IMR-90 (cell line): Measurements from ENCODE around the gene ADPRHL1. TPM values are rescaled to one million over a fixed set of nuclear protein-coding genes. Genes with fewer than 3 reads are reported as not detected.

Experiments
- ATAC-seq: fragments of 200-7000 bp; cut with Tn5 transposase; 2 replicates; pipeline ENCODE4 v1.9.1; 2020; ENCODE audit warnings: low read depth, mild to moderate bottlenecking, moderate library complexity
- BruUV-seq: library from RNA; stranded (reverse); fragments of 400-500 nt; replicated peaks from 2 replicates; lab custom pipeline; 2021; lab: Mats Ljungman, UMichigan
- CTCF ChIA-PET: fragments of 300-600 bp; formaldehyde crosslinking; extraction: SDS; loops from one replicate; lab custom pipeline; 2021; ENCODE audit warnings: antibody characterized with exemption; lab: Yijun Ruan, JAX
- POLR2A ChIA-PET: fragments of 300-600 bp; sonication (Branson Sonifier 250); formaldehyde crosslinking; loops from one replicate; lab custom pipeline; 2022; ENCODE audit warnings: antibody characterized with exemption; ENCODE audit not compliant: unreplicated experiment; lab: Charles Lee
- DNase-seq: peaks from one replicate; pipeline ENCODE4 v3.0.0; 2013
- H2AFZ ChIP-seq: replicated peaks from 2 replicates; pipeline ENCODE3; 2013; ENCODE audit warnings: low read length, mild to moderate bottlenecking; ENCODE audit not compliant: poor library complexity
- H2AK5ac ChIP-seq: 2 replicates; pipeline ENCODE4 v1.6.1; 2013; ENCODE audit warnings: low read depth, low read length, inconsistent platforms
- H2AK9ac ChIP-seq: replicated peaks from 2 replicates; pipeline ENCODE3; 2013; ENCODE audit warnings: mild to moderate bottlenecking, low read depth, low read length, moderate library complexity; ENCODE audit not compliant: poor library complexity
- H2BK120ac ChIP-seq: 2 replicates; pipeline ENCODE4 v1.6.1; 2013; ENCODE audit warnings: low read depth, low read length, inconsistent platforms
- H2BK15ac ChIP-seq: 3 replicates; pipeline ENCODE4 v1.6.1; 2013; ENCODE audit warnings: low read depth, low read length, inconsistent platforms
- H2BK20ac ChIP-seq: 2 replicates; pipeline ENCODE4 v1.6.1; 2013; ENCODE audit warnings: low read depth, mild to moderate bottlenecking, inconsistent platforms, low read length, moderate library complexity
- H2BK5ac ChIP-seq: 2 replicates; pipeline ENCODE4 v1.6.1; 2013; ENCODE audit warnings: mild to moderate bottlenecking, low read depth, low read length, inconsistent platforms; ENCODE audit not compliant: poor library complexity, severe bottlenecking
- H3K14ac ChIP-seq: replicated peaks from 2 replicates; pipeline ENCODE4 v1.6.1; 2013; ENCODE audit warnings: low read depth, low read length, inconsistent platforms
- H3K18ac ChIP-seq: 2 replicates; pipeline ENCODE4 v1.6.1; 2013; ENCODE audit warnings: low read depth, low read length, control low read depth
- H3K23ac ChIP-seq: 2 replicates; pipeline ENCODE4 v1.6.1; 2013; ENCODE audit warnings: low read depth, low read length, inconsistent platforms
- H3K27ac ChIP-seq: 2 replicates; pipeline ENCODE4 v1.5.1; 2013; ENCODE audit warnings: mild to moderate bottlenecking, control low read depth, low read length; ENCODE audit not compliant: insufficient read depth
- H3K27me3 ChIP-seq: 2 replicates; pipeline ENCODE4 v1.6.1; 2013; ENCODE audit warnings: low read length; ENCODE audit not compliant: control insufficient read depth, insufficient read depth
- H3K36me3 ChIP-seq: 2 replicates; pipeline ENCODE4 v1.6.1; 2013; ENCODE audit warnings: low read length, mixed read lengths; ENCODE audit not compliant: control insufficient read depth, insufficient read depth
- H3K4ac ChIP-seq: 2 replicates; pipeline ENCODE4 v1.6.1; 2013; ENCODE audit warnings: low read depth, low read length, inconsistent platforms
- H3K4me1 ChIP-seq: 2 replicates; pipeline ENCODE4 v1.6.1; 2013; ENCODE audit warnings: low read length, mixed read lengths; ENCODE audit not compliant: control insufficient read depth, insufficient read depth
- H3K4me2 ChIP-seq: 2 replicates; pipeline ENCODE4 v1.6.1; 2013; ENCODE audit warnings: low read depth, mild to moderate bottlenecking, control low read depth, low read length, moderate library complexity
- H3K4me3 ChIP-seq: 2 replicates; pipeline ENCODE4 v1.5.1; 2013; ENCODE audit warnings: low read depth, mild to moderate bottlenecking, control low read depth, low read length, moderate library complexity; ENCODE audit not compliant: insufficient read depth
- H3K56ac ChIP-seq: 2 replicates; pipeline ENCODE4 v1.6.1; 2013; ENCODE audit warnings: low read length, inconsistent platforms; ENCODE audit not compliant: insufficient read depth; ENCODE audit errors: extremely low read depth
- H3K79me1 ChIP-seq, 2 experiments: 2 replicates each; pipeline ENCODE4 v1.6.1; 2013; ENCODE audit warnings: low read length in 2 of 2, inconsistent platforms in 1 of 2, low read depth in 1 of 2
- H3K9ac ChIP-seq: 2 replicates; pipeline ENCODE4 v1.6.1; 2013; ENCODE audit warnings: low read depth, low read length, control low read depth
- H3K9me1 ChIP-seq: 2 replicates; pipeline ENCODE4 v1.6.1; 2013; ENCODE audit warnings: low read length, inconsistent platforms; ENCODE audit not compliant: insufficient read depth
- H3K9me3 ChIP-seq: 2 replicates; pipeline ENCODE4 v1.6.1; 2013; ENCODE audit warnings: low read length; ENCODE audit not compliant: control insufficient read depth, insufficient read depth
- H4K20me1 ChIP-seq: 2 replicates; pipeline ENCODE4 v1.6.1; 2013; ENCODE audit warnings: low read length, inconsistent platforms; ENCODE audit not compliant: insufficient read depth
- H4K5ac ChIP-seq: 2 replicates; pipeline ENCODE4 v1.6.1; 2013; ENCODE audit warnings: mild to moderate bottlenecking, low read depth, low read length, control low read depth
- H4K8ac ChIP-seq, 2 experiments: 2 replicates each; pipeline ENCODE4 v1.6.1; 2013; ENCODE audit warnings: low read depth in 2 of 2, low read length in 2 of 2, control low read depth in 1 of 2, inconsistent platforms in 1 of 2
- H4K91ac ChIP-seq: 2 replicates; pipeline ENCODE4 v1.6.1; 2013; ENCODE audit warnings: low read depth, low read length, inconsistent platforms; ENCODE audit not compliant: insufficient read depth
- BHLHE40 ChIP-seq: fragments of 150-350 bp; IDR thresholded peaks from 2 replicates; pipeline ENCODE4 v1.6.1; 2016; ENCODE audit warnings: mild to moderate bottlenecking, low read depth, low read length
- CHD1 ChIP-seq: IDR thresholded peaks from 2 replicates; pipeline ENCODE4 v1.6.1; 2012; ENCODE audit warnings: low read depth, low read length, improper control_type of control experiment
- MAFK ChIP-seq: IDR thresholded peaks from 2 replicates; pipeline ENCODE4 v1.6.1; 2012; ENCODE audit warnings: low read depth, low read length, improper control_type of control experiment
- NFE2L2 ChIP-seq: fragments of 150-350 bp; IDR thresholded peaks from 2 replicates; pipeline ENCODE4 v1.6.1; 2016; ENCODE audit warnings: low read depth, mild to moderate bottlenecking, low read length
- RAD21 ChIP-seq: IDR thresholded peaks from 2 replicates; pipeline ENCODE4 v1.6.1; 2012; ENCODE audit warnings: low read length, improper control_type of control experiment
- RCOR1 ChIP-seq: IDR thresholded peaks from 2 replicates; pipeline ENCODE4 v1.6.1; 2012; ENCODE audit warnings: mild to moderate bottlenecking, low read length, improper control_type of control experiment; ENCODE audit not compliant: insufficient replicate concordance
- RFX5 ChIP-seq: IDR thresholded peaks from 2 replicates; pipeline ENCODE4 v1.8.0; 2012; ENCODE audit warnings: low read depth, mild to moderate bottlenecking, low read length, moderate library complexity
- SMC3 ChIP-seq: fragments of 150-350 bp; IDR thresholded peaks from 2 replicates; pipeline ENCODE4 v1.6.1; 2016; ENCODE audit warnings: low read depth, mild to moderate bottlenecking, antibody characterized with exemption, low read length, moderate library complexity
- WGBS, 2 experiments: methylation state at CpG; one replicate each; pipeline versions ENCODE4 v1.1.5 to v1.1.7; 2013; ENCODE audit warnings: missing lambda C conversion rate in 2 of 2; ENCODE audit not compliant: insufficient read length in 1 of 2; ENCODE audit errors: extremely low coverage in 2 of 2; 5-methylcytosine and 5-hydroxymethylcytosine counted together
- dilution Hi-C: fragments of 300-500 bp; cut with HindIII; formaldehyde crosslinking; loops from one replicate; pipeline ENCODE4 v1.14.3; 2018; ENCODE audit warnings: low sequenced_read_pairs; ENCODE audit not compliant: unreplicated experiment
- in situ Hi-C: fragments of 300-500 bp; cut with MboI; formaldehyde crosslinking; loops from 3 replicates; pipeline ENCODE4 v1.14.3; 2019; ENCODE audit warnings: low sequenced_read_pairs, inconsistent platforms, mixed read lengths
- intact Hi-C: fragments of 100-400 bp; cut with micrococcal nuclease; formaldehyde crosslinking; loops from 2 replicates; pipeline ENCODE4 v1.10.0; 2022
- polyA plus RNA-seq, 3 experiments: library from polyadenylated mRNA; depleted of rRNA; stranded (reverse); fragments of >200 nt; gene quantifications; 2 replicates each; pipeline ENCODE4 v1.2.3, GENCODE V29; 2012; ENCODE audit warnings: low replicate concordance in 1 of 3
- total RNA-seq: library from RNA; depleted of rRNA; stranded (reverse); fragments of >200 nt; gene quantifications from 2 replicates; pipeline ENCODE4 v1.2.3, GENCODE V29; 2012
- TF ChIP-seq, protein P1 (sequence below): fragments of 150-350 bp; IDR thresholded peaks from 2 replicates; pipeline ENCODE4 v1.6.1; 2016; ENCODE audit warnings: low read depth, mild to moderate bottlenecking, low read length, moderate library complexity, borderline replicate concordance
- TF ChIP-seq, protein P2 (sequence below): fragments of 150-350 bp; IDR thresholded peaks from 2 replicates; pipeline ENCODE4 v1.6.1; 2017; ENCODE audit warnings: mild to moderate bottlenecking, antibody characterized with exemption, low read length, low read depth

The ADPRHL1 gene
- total and polyA plus RNA-seq, 2 of the 4 experiments (the other 2 are of a cell fraction): 0.36 to 0.67 TPM

DNA sequence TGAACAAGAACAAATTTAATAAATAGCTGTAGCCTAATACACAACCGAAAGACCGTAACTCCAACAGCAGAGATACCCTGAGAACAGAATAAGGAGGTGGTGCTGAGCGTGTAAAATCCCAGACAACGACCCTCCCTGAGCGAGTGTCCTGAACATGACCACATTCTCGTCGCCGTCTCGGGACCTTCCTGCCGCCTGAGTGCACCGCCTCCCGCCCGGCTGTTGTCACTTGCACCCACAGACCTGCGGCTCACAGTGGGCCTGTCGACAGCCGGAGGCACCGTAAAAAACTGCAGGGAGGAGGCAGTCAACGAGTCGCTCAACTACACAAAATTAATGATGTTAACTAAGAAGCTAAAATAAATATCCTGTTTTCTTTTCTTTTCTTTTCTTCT lies 53.5 kb downstream of the ADPRHL1 start:
- 0 out of 2 replicates have a peak overlapping the region, but pooled peaks have one; percentile 35 for H2BK20ac ChIP-seq
- H3K56ac ChIP-seq: no peak overlapping the region
- H4K20me1 ChIP-seq: no peaks in the 10 kb centered on the region
- H2BK15ac ChIP-seq: no peak overlapping the region
- 0 out of 2 replicates have a peak, but pooled peaks cover 4% of the 10 kb centered on the region for H3K9me1 ChIP-seq
- H3K27ac ChIP-seq: no peak overlapping the region
- BruUV-seq: no TSS peak
- H2BK5ac ChIP-seq: no peak overlapping the region
- H3K14ac ChIP-seq: peak overlapping the region; percentile 45; the same call in 1 of the 2 replicates
- no peak overlapping the region for H3K18ac ChIP-seq
- no peak overlapping the region for H3K4me2 ChIP-seq
- in situ Hi-C loops (loop anchor here (25.0 kb wide), 1 partner anchor 462 kb away; no protein-coding TSS in a partner anchor), dilution Hi-C loops (no loop called here), intact Hi-C loops (no loop called here)
- no peak overlapping the region for H3K4ac ChIP-seq
- ChIA-PET CTCF (no interaction called here), POLR2A (no interaction called here)
- 42% methylated on average over 6 of the region's 19 CpGs; no CpG with 5 or more reads in 1 of the 2 experiments for WGBS, 2 experiments
- DNase-seq: no peak
- H4K91ac ChIP-seq: no peak overlapping the region
- no peaks in the 10 kb centered on the region for H3K27me3 ChIP-seq
- H2AK5ac ChIP-seq: no peak overlapping the region
- no peak overlapping the region for H4K8ac ChIP-seq
- no peak overlapping the region for H3K23ac ChIP-seq
- peaks cover 6% of the 10 kb centered on the region; the same call in 1 of the 2 replicates for H3K4me1 ChIP-seq
- H3K4me3 ChIP-seq: no peak overlapping the region
- H4K5ac ChIP-seq: no peak overlapping the region
- ATAC-seq: peak; percentile 27
- no peaks in the 10 kb centered on the region for H3K36me3 ChIP-seq
- TF ChIP-seq SMC3 (no peak), RCOR1 (no peak), NFE2L2 (no peak), MAFK (no peak), CHD1 (no peak), RAD21 (no peak), RFX5 (no peak), BHLHE40 (no peak)
- TF ChIP-seq, protein P1, sequence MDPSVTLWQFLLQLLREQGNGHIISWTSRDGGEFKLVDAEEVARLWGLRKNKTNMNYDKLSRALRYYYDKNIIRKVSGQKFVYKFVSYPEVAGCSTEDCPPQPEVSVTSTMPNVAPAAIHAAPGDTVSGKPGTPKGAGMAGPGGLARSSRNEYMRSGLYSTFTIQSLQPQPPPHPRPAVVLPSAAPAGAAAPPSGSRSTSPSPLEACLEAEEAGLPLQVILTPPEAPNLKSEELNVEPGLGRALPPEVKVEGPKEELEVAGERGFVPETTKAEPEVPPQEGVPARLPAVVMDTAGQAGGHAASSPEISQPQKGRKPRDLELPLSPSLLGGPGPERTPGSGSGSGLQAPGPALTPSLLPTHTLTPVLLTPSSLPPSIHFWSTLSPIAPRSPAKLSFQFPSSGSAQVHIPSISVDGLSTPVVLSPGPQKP: no peak
- TF ChIP-seq, protein P2, sequence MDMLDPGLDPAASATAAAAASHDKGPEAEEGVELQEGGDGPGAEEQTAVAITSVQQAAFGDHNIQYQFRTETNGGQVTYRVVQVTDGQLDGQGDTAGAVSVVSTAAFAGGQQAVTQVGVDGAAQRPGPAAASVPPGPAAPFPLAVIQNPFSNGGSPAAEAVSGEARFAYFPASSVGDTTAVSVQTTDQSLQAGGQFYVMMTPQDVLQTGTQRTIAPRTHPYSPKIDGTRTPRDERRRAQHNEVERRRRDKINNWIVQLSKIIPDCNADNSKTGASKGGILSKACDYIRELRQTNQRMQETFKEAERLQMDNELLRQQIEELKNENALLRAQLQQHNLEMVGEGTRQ: no peak
- no peak overlapping the region for H3K9ac ChIP-seq
- H2AFZ ChIP-seq: peak overlapping the region; percentile 71
- H2AK9ac ChIP-seq: no peak overlapping the region
- H3K79me1 ChIP-seq: no peaks in the 10 kb centered on the region
- H3K9me3 ChIP-seq: no peaks in the 10 kb centered on the region
- H2BK120ac ChIP-seq: no peak overlapping the region
